AG09319 (cell line): Measurements from ENCODE around the gene DUOX1.

ENCODE experiments used
- DNase-seq: peaks from one replicate; pipeline ENCODE4 v3.0.0-alpha.2; 2010; ENCODE audit warnings: low read depth; ENCODE audit errors: extremely low read depth
- TF ChIP-seq, protein P1 (sequence below): IDR thresholded peaks from 2 replicates; pipeline ENCODE4 v1.5.1; 2011; ENCODE audit warnings: low read depth, mild to moderate bottlenecking, inconsistent platforms, low read length, moderate library complexity

Gene DUOX1

DNA sequence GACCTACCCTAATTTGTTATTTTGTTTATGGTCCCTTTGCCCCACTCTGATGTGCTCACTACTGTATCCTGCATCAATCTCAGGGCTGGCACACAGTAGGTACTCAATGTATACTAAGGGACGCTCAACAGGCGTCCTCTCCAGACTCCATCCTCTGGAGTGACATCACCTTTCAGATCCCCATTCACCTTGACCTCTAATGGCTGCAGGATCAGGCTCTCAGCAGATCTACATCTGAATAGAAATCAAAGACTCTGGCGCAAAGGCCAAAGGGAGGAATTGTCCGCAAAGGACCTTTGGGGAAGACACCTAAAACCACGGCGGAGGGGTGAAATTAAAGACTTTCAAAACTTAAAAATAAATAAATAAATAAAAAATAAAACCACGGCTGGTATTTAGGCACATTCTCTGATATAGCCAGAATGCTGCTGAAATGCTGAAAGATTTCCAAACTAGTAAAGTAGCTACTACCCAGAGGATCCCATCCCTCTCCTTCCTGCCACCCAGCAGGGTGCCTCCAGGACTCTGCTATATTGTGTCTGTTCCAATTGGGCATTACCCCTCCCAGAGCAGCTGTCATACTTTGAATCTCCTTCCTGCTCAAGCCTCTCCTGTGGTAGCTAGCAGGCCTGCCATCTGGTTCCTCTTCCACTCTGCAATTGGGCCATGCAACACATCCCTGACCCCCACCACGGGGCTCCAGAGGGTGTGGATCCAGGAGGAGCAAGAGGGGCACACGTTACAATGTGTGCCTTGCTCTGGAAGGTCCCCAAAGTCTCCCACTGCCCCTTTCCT is 51.9 kb downstream of the DUOX1 start:
- DNase-seq: no peak
- TF ChIP-seq, protein P1, sequence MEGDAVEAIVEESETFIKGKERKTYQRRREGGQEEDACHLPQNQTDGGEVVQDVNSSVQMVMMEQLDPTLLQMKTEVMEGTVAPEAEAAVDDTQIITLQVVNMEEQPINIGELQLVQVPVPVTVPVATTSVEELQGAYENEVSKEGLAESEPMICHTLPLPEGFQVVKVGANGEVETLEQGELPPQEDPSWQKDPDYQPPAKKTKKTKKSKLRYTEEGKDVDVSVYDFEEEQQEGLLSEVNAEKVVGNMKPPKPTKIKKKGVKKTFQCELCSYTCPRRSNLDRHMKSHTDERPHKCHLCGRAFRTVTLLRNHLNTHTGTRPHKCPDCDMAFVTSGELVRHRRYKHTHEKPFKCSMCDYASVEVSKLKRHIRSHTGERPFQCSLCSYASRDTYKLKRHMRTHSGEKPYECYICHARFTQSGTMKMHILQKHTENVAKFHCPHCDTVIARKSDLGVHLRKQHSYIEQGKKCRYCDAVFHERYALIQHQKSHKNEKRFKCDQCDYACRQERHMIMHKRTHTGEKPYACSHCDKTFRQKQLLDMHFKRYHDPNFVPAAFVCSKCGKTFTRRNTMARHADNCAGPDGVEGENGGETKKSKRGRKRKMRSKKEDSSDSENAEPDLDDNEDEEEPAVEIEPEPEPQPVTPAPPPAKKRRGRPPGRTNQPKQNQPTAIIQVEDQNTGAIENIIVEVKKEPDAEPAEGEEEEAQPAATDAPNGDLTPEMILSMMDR: no peak

DNA sequence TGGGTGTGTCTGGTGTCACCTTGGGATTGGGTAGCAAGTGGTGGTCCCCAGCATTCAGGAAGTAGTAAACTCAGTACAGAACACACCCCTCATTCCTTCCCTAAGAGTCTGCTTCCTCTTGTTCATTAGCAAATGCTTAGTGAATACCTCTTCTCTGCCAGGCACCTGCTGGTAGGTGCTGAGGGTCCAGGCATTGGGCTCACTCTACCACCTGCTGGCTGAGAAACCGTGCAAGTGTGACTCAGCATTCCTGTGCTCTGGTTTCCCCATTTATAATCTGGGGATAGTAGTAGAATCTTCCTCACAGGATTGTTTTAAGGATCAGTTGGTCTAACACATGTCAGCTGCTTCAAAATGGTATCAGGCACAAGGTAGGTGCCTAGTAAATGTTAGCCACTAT is 53.2 kb downstream of the DUOX1 start:
- no peak for DNase-seq
- TF ChIP-seq, protein P1: no peak

DNA sequence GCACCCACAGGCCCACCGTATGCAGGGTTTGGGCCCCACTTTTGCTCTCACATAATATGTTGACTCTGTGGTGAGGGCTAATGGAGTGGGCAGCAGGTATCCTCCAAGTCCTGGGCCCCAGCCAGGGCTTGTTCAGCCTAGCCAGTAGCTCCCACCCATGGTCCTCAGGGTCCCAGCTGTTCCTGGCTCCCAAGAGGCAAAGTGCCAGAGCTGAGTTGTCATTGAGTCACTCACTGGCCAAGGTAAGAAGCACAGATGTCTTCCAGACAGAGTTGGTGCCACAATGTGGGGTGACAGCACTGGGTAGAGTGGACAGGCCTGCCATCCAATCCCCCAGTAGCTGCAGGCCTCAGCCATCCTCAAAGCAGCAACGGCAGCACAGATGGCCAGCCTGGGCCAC is 53.7 kb downstream of the DUOX1 start:
- TF ChIP-seq, protein P1: no peak
- no peak for DNase-seq

DNA sequence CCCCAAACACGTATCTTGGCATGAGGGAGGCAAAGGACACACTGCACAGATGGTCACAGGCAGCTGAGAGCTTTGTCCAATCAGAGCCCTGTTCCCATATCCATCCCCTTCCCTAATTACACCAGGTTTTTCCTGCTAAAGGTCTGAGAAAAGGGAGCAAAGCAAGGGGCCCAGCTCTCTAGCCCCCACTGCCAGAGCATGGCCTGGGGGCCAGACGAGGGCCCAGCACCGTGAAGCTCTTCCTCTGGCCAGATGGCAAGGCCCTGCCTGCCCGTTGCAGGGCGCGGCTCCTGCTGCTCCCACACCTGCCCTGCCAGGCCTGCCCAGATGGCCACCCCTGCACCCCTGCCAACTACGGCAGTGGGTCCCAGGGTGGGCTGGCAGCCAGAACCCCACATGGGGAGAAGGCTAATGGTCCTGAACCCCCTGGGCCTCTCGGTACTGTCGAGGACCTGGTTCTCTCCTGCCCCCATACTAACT is 54.8 kb downstream of the DUOX1 start:
- DNase-seq: no peak
- TF ChIP-seq, protein P1: no peak

DNA sequence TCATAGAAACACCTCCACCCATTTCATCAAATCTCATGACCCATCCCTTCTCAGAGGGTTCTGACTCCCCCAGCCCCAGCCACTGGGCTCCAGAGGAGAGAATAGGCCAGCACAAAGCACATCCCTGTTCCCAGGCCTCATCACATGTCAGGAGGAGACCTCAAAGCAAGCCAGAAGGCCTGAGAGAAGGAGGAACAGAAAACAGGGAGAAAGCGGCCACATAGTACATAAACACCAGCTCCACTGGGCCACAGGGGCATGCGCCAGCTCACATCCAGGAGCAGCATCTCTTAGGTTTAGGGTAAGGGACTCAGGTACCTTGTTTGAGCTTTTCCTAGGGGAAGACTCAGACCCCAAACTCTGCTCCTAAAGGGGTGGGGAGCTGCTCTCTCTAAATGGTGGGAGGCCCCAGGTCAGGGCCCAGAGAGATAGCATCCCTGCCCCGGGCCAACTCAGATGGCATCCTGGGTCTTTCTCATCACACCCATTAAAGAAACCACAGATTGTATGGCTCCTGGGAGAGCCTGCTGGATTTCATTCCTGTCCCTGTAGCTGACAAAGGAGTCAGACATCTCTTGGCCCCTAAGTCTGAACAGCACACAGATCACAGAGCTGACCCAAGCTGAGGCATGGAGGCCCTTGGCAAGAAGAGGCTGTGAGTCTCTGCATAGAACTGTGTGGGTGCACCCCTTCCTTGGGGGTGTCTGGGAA is 55.4 kb downstream of the DUOX1 start:
- TF ChIP-seq, protein P1: no peak
- DNase-seq: no peak

DNA sequence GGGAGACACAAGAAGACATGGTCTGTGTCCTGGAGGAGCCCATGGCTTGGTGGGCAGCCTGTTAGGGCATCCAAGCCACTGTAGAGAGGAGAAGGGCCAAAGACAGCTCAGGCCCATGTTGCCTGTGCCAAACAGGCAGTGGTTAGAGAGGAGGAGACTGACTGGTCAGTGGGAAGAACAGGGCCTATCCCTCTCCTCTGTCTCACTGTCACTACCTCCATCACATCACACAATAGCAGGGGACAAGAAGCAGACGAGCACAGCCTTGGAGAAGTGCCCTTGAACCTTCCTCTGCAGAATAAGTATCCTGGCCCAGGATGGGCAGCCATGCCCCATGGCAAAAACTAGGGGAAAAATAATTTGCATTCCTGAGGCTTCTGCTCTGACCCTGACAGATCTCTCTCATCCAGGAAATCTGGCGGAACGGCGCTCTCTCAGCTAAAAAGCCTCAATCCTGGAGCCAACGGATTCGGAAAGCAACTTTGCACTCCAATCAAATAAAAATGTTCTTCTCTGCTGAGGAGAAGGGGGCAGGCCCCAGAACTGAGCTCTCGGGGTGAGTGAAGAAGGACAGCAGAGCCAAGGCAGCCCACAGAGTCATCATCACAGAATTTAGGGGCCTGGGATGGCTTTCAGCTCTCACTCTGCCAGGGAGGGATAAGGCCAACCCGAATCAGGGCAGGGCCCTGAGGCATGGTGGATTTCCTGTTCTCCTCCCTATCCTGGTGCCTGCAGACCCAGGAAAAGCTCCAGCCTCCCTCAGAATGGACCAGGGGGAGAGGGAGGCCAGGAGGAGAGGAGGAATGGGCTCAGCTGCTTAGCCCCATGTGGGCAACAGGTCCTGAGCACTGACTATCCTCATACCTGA is 56.3 kb downstream of the DUOX1 start:
- no peak for DNase-seq
- TF ChIP-seq, protein P1: no peak
